ENCODE measurements around the gene GDF9. TPM values are rescaled to one million over a fixed set of nuclear protein-coding genes. Genes with fewer than 3 reads are reported as not detected.

Gene GDF9
- total RNA-seq, 1 experiment from 2014 or later = 0.24 TPM

DNA sequence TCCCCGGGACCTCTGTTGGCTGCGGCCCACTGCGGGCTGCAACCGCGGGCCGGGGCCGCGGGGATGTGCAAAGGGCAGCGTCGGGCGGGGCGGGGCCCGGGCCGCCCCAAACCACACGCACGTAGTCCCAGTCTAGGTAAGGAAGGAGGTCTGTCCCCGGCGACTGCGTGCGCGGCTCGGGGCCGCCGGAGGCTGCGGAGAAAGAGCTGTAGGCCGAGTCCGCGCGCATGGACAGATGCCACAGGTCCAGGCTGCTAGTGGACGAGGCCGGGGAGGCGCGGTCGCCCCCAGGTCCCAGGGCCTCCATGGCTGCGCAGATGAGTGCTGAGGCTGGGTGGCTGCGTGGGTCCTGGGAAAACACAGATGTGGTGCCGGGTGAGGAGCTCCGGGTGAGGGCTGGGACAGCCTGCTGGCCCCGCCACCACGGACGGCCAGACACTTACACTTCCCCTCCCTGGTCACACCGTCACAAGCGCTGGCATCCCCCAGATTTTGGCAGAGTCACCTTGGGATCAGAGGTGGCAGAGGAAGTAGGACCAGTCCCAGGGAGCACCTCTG lies 40.4 kb downstream of the GDF9 start:
- Histone ChIP-seq H3K4me2 (ENCODE audit: insufficient read depth, insufficient read length, low read length) (peak overlapping the region; percentile 18), H4K5ac (ENCODE audit: insufficient read length, low read depth, low read length) (no peak overlapping the region), H3K14ac (ENCODE audit: insufficient read depth, low read length) (peak overlapping the region; percentile 3; the same call in 1 of the 2 replicates), H3K4me1 (ENCODE audit: insufficient read depth, low read length) (peaks cover 3% of the 10 kb centered on the region), H3K4ac (ENCODE audit: low read depth, low read length) (no peak overlapping the region), H3K9me3 (ENCODE audit: control insufficient read depth, low read depth, low read length) (no peaks in the 10 kb centered on the region), H2BK20ac (ENCODE audit: low read depth, low read length, poor library complexity, severe bottlenecking) (no peak overlapping the region), H2BK12ac (ENCODE audit: insufficient read length, low read depth, low read length) (no peak overlapping the region), H3K79me1 (ENCODE audit: insufficient read depth, low read depth, low read length, poor library complexity, severe bottlenecking) (no peaks in the 10 kb centered on the region), H3K9ac (ENCODE audit: extremely low read depth, insufficient read length, low read length) (no peak overlapping the region), H3K27ac (ENCODE audit: insufficient read length, low read depth, low read length) (no peak overlapping the region), H2BK5ac (ENCODE audit: insufficient read length, low read length) (no peak overlapping the region), H4K91ac (ENCODE audit: insufficient read length, low read depth, low read length) (no peak overlapping the region), H3K23ac (ENCODE audit: insufficient read length, low read depth, low read length) (no peak overlapping the region), H3K56ac (ENCODE audit: insufficient read length, low read depth, low read length) (no peak overlapping the region), H2AFZ (ENCODE audit: low read length) (no peak overlapping the region), H3T11ph (ENCODE audit: low read length) (no peak overlapping the region), H2BK15ac (ENCODE audit: low read depth, low read length) (no peak overlapping the region), H3K27me3 (ENCODE audit: insufficient read depth, low read length) (peaks cover 25% of the 10 kb centered on the region; the same call in 1 of the 2 replicates), H3K23me2 (ENCODE audit: insufficient read length, low read depth, low read length, poor library complexity, severe bottlenecking) (peaks cover 25% of the 10 kb centered on the region), H3K18ac (ENCODE audit: insufficient read length, low read depth, low read length) (no peak overlapping the region), H3K79me2 (ENCODE audit: insufficient read depth, low read length) (no peaks in the 10 kb centered on the region), H2BK120ac (ENCODE audit: low read depth, low read length, poor library complexity, severe bottlenecking) (no peak overlapping the region), H4K8ac (replicated peaks; ENCODE audit: insufficient read length, low read depth, low read length) (no peak overlapping the region), H4K20me1 (ENCODE audit: control insufficient read depth, insufficient read depth, insufficient read length) (no peaks in the 10 kb centered on the region), H2AK5ac (ENCODE audit: insufficient read length, low read length) (no peak overlapping the region)
- Mint-ChIP-seq H3K9me3 (no peaks in the 10 kb centered on the region; a peak in 1 of 5 replicates), H3K36me3 (ENCODE audit: insufficient read depth in 1 of 3, low read depth in 3 of 3) (peaks cover 3 to 6% (median 4%) of the 10 kb centered on the region in 3 experiments; a peak in 6 of 7 replicates), H3K27ac (no peak overlapping the region), H3K27me3 (ENCODE audit: low read depth) (peaks cover 68% of the 10 kb centered on the region), H3K4me1 (peaks cover 9 to 18% of the 10 kb centered on the region in 2 experiments), H3K4me3 (peak overlapping the region; percentile 42; a peak in 4 of 5 replicates)
- peak; percentile 59 for DNase-seq
- TF ChIP-seq, protein P1, sequence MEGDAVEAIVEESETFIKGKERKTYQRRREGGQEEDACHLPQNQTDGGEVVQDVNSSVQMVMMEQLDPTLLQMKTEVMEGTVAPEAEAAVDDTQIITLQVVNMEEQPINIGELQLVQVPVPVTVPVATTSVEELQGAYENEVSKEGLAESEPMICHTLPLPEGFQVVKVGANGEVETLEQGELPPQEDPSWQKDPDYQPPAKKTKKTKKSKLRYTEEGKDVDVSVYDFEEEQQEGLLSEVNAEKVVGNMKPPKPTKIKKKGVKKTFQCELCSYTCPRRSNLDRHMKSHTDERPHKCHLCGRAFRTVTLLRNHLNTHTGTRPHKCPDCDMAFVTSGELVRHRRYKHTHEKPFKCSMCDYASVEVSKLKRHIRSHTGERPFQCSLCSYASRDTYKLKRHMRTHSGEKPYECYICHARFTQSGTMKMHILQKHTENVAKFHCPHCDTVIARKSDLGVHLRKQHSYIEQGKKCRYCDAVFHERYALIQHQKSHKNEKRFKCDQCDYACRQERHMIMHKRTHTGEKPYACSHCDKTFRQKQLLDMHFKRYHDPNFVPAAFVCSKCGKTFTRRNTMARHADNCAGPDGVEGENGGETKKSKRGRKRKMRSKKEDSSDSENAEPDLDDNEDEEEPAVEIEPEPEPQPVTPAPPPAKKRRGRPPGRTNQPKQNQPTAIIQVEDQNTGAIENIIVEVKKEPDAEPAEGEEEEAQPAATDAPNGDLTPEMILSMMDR (conservative IDR thresholded peaks at IDR 0.05) = no peak
- no CpG with 5 or more reads among the region's 43 CpGs for WGBS (ENCODE audit: extremely low coverage, insufficient read length, low lambda C conversion rate)
